GM23338 (cell line): Measurements from ENCODE around the gene ZXDC. TPM values are rescaled to one million over a fixed set of nuclear protein-coding genes. Genes with fewer than 3 reads are reported as not detected.

ENCODE experiments used
- ATAC-seq: fragments of 200-7000 bp; cut with Tn5 transposase; 3 replicates; pipeline ENCODE4 v1.9.1; 2020
- DNase-seq: peaks from one replicate; pipeline ENCODE4 v3.0.0-alpha.2; 2015; ENCODE audit warnings: low spot score
- H2AFZ ChIP-seq: fragments of 200-600 bp; sonication (generic); 2 replicates; pipeline ENCODE4 v1.8.0; 2016; ENCODE audit warnings: antibody characterized with exemption, mild to moderate bottlenecking, moderate library complexity
- H3F3A ChIP-seq: fragments of 200-600 bp; sonication (generic); replicated peaks from 2 replicates; pipeline ENCODE4 v1.8.0; 2017; ENCODE audit warnings: antibody characterized with exemption, mixed run types, low read depth
- H3K27ac ChIP-seq: fragments of 200-600 bp; sonication (generic); 2 replicates; pipeline ENCODE4 v1.6.1; 2016; ENCODE audit warnings: low read depth
- H3K27me3 ChIP-seq: fragments of 200-600 bp; sonication (generic); 2 replicates; pipeline ENCODE4 v1.8.0; 2016; ENCODE audit warnings: mild to moderate bottlenecking, mixed run types, moderate library complexity; ENCODE audit not compliant: insufficient read depth
- H3K36me3 ChIP-seq: fragments of 200-600 bp; sonication (generic); 2 replicates; pipeline ENCODE4 v1.8.0; 2016; ENCODE audit warnings: mild to moderate bottlenecking; ENCODE audit not compliant: insufficient read depth
- H3K4me1 ChIP-seq: fragments of 200-600 bp; sonication (generic); 2 replicates; pipeline ENCODE4 v1.8.0; 2016; ENCODE audit warnings: mild to moderate bottlenecking, moderate library complexity; ENCODE audit not compliant: insufficient read depth
- H3K4me2 ChIP-seq: fragments of 200-600 bp; sonication (generic); 2 replicates; pipeline ENCODE4 v1.7.1; 2017; ENCODE audit warnings: mixed run types
- H3K4me3 ChIP-seq: fragments of 200-600 bp; sonication (generic); 2 replicates; pipeline ENCODE4 v1.6.1; 2016; ENCODE audit warnings: mixed run types
- H3K79me2 ChIP-seq: fragments of 200-600 bp; sonication (generic); replicated peaks from 2 replicates; pipeline ENCODE4 v1.8.0; 2017; ENCODE audit warnings: mild to moderate bottlenecking; ENCODE audit not compliant: insufficient read depth
- H3K9me2 ChIP-seq: fragments of 200-600 bp; sonication (generic); 2 replicates; pipeline ENCODE4 v1.8.0; 2017; ENCODE audit not compliant: insufficient read depth
- H4K20me1 ChIP-seq: fragments of 200-600 bp; sonication (generic); replicated peaks from 2 replicates; pipeline ENCODE4 v1.8.0; 2017; ENCODE audit warnings: mild to moderate bottlenecking; ENCODE audit not compliant: insufficient read depth
- H3K27ac Mint-ChIP-seq: 2 replicates; pipeline ENCODE4 v1.8.0; 2020; ENCODE audit warnings: inconsistent platforms, mild to moderate bottlenecking, moderate library complexity, mixed read lengths
- H3K27me3 Mint-ChIP-seq: 3 replicates; pipeline ENCODE4 v1.8.0; 2022; ENCODE audit warnings: low read depth, mild to moderate bottlenecking, moderate library complexity, mixed read lengths, inconsistent platforms; ENCODE audit not compliant: insufficient read depth, poor library complexity
- H3K36me3 Mint-ChIP-seq: 3 replicates; pipeline ENCODE4 v1.8.0; 2021; ENCODE audit warnings: low read depth, mild to moderate bottlenecking, inconsistent platforms, moderate library complexity, mixed read lengths
- H3K4me1 Mint-ChIP-seq: 3 replicates; pipeline ENCODE4 v1.8.0; 2020; ENCODE audit warnings: mild to moderate bottlenecking, inconsistent platforms, mixed read lengths
- H3K4me3 Mint-ChIP-seq: 3 replicates; pipeline ENCODE4 v1.8.0; 2021; ENCODE audit warnings: moderate library complexity, mild to moderate bottlenecking, inconsistent platforms, mixed read lengths
- H3K9me3 Mint-ChIP-seq: 3 replicates; pipeline ENCODE4 v1.8.0; 2020; ENCODE audit warnings: moderate library complexity, mild to moderate bottlenecking, inconsistent platforms, mixed read lengths
- CREB1 ChIP-seq: fragments of 250-450 bp; sonication (Bioruptor Pico); IDR thresholded peaks from 2 replicates; pipeline ENCODE4 v1.5.0; 2020; ENCODE audit warnings: low read depth, mild to moderate bottlenecking, moderate library complexity
- CTCF ChIP-seq, 2 experiments: fragments of 200-600 bp in 1 of 2; sonication (generic) in 1 of 2; conservative IDR thresholded peaks; 2 replicates each; pipeline versions ENCODE4 v1.5.1 to v1.6.1; 2016 to 2017; ENCODE audit warnings: antibody characterized with exemption in 2 of 2, low read depth in 2 of 2, mild to moderate bottlenecking in 2 of 2, moderate library complexity in 1 of 2
- ETS1 ChIP-seq: IDR thresholded peaks from 2 replicates; pipeline ENCODE4 v1.6.1; 2016; ENCODE audit warnings: antibody characterized with exemption
- EZH2 ChIP-seq: fragments of 200-600 bp; sonication (generic); IDR thresholded peaks from one replicate; pipeline ENCODE4 v1.8.0; 2017; ENCODE audit warnings: antibody characterized with exemption, mild to moderate bottlenecking, low read depth; ENCODE audit not compliant: unreplicated experiment
- EZH2phosphoT487 ChIP-seq: fragments of 200-600 bp; sonication (generic); IDR thresholded peaks from one replicate; pipeline ENCODE4 v1.8.1; 2018; ENCODE audit warnings: antibody characterized with exemption; ENCODE audit not compliant: unreplicated experiment
- JUNB ChIP-seq: IDR thresholded peaks from one replicate; pipeline ENCODE4 v1.6.1; 2016; ENCODE audit warnings: antibody characterized with exemption; ENCODE audit not compliant: unreplicated experiment
- NANOG ChIP-seq: IDR thresholded peaks from 2 replicates; pipeline ENCODE4 v1.6.1; 2016; ENCODE audit warnings: antibody characterized with exemption, borderline replicate concordance
- POLR2AphosphoS5 ChIP-seq: IDR thresholded peaks from 2 replicates; pipeline ENCODE4 v1.6.1; 2016; ENCODE audit warnings: antibody characterized with exemption, low read depth
- REST ChIP-seq: IDR thresholded peaks from one replicate; pipeline ENCODE4 v1.6.1; 2018; ENCODE audit warnings: antibody characterized with exemption; ENCODE audit not compliant: unreplicated experiment
- STAT1 ChIP-seq: IDR thresholded peaks from one replicate; pipeline ENCODE4 v1.6.1; 2016; ENCODE audit warnings: antibody characterized with exemption; ENCODE audit not compliant: unreplicated experiment
- ZNF114 ChIP-seq: fragments of 250-450 bp; sonication (Bioruptor Pico); IDR thresholded peaks from 2 replicates; pipeline ENCODE4 v1.5.0; 2020; ENCODE audit warnings: mild to moderate bottlenecking, moderate library complexity
- ZNF331 ChIP-seq: fragments of 250-450 bp; sonication (Bioruptor Pico); IDR thresholded peaks from 2 replicates; pipeline ENCODE4 v1.5.0; 2020; ENCODE audit warnings: low read depth, mild to moderate bottlenecking, moderate library complexity
- ZNF462 ChIP-seq: fragments of 250-450 bp; sonication (Bioruptor Pico); IDR thresholded peaks from 2 replicates; pipeline ENCODE4 v1.5.0; 2020; ENCODE audit warnings: mild to moderate bottlenecking, moderate library complexity
- polyA plus RNA-seq: library from polyadenylated mRNA; unstranded; fragments of >200 nt; fragmentation: Nextera tagmentation; extraction: Ambion mirVana; gene quantifications from 2 replicates; pipeline ENCODE4 v1.2.1, GENCODE V29; 2016
- total RNA-seq: library from RNA; depleted of rRNA; stranded (reverse); fragments of >200 nt; shearing (Covaris generic); gene quantifications from 2 replicates; pipeline ENCODE4 v1.2.3, GENCODE V29; 2014

Gene ZXDC
- total and polyA plus RNA-seq, 2 experiments from 2014 or later = 5.7 to 45.1 TPM

GRCh38 chr3:126399756-126400155 lies 75.9 kb downstream of the ZXDC start:
- Mint-ChIP-seq H3K4me3 (no peak overlapping the region), H3K36me3 (no peaks in the 10 kb centered on the region; the same call in 2 of the 3 replicates), H3K27ac (no peak overlapping the region), H3K9me3 (no peaks in the 10 kb centered on the region), H3K27me3 (peaks cover 15% of the 10 kb centered on the region), H3K4me1 (peaks cover 23% of the 10 kb centered on the region)
- H3K36me3 ChIP-seq = no peaks in the 10 kb centered on the region
- peaks cover 15% of the 10 kb centered on the region for H3K27me3 ChIP-seq
- no peak for ATAC-seq
- H2AFZ ChIP-seq = no peak overlapping the region
- no peaks in the 10 kb centered on the region for H3F3A ChIP-seq
- H3K4me3 ChIP-seq = no peak overlapping the region
- H4K20me1 ChIP-seq = no peaks in the 10 kb centered on the region
- no peak for DNase-seq
- H3K79me2 ChIP-seq = no peaks in the 10 kb centered on the region
- H3K4me2 ChIP-seq = no peak overlapping the region
- peaks cover 4% of the 10 kb centered on the region; the same call in 1 of the 2 replicates for H3K4me1 ChIP-seq
- no peaks in the 10 kb centered on the region for H3K9me2 ChIP-seq
- H3K27ac ChIP-seq = no peak overlapping the region
- TF ChIP-seq POLR2AphosphoS5 (no peak), CREB1 (no peak), ZNF462 (CRISPR knock-in tag) (no peak), EZH2 (no peak), STAT1 (no peak), EZH2phosphoT487 (no peak), ZNF331 (CRISPR knock-in tag) (no peak), ETS1 (no peak), JUNB (no peak), CTCF (conservative IDR thresholded peaks at IDR 0.05; ENCODE audit: low read depth in 2 of 2) (no peak), ZNF114 (CRISPR knock-in tag) (no peak), NANOG (no peak), REST (no peak)
